Measurements from ENCODE around the gene ARHGEF7.

Gene ARHGEF7

GRCh38 chr13:111202156-111202621, 87.1 kb downstream of the ARHGEF7 start:
- H3K36me3 Mint-ChIP-seq (ENCODE audit: low read depth) = peaks cover 41% of the 10 kb centered on the region
- no peaks in the 10 kb centered on the region for H3K27me3 Mint-ChIP-seq
- DNase-seq (no peak), ATAC-seq (no peak)
- peaks cover 66% of the 10 kb centered on the region for H3K4me1 Mint-ChIP-seq
- H3K27ac Mint-ChIP-seq = peak overlapping the region; percentile 60
- peak overlapping the region; percentile 17 for H3K4me3 Mint-ChIP-seq
- H3K9me3 Mint-ChIP-seq = no peaks in the 10 kb centered on the region

GRCh38 chr13:111202745-111203144, 87.6 kb downstream of the ARHGEF7 start:
- Mint-ChIP-seq H3K36me3 (ENCODE audit: low read depth) (peaks cover 36% of the 10 kb centered on the region), H3K27ac (peak overlapping the region; percentile 60), H3K4me1 (peaks cover 67% of the 10 kb centered on the region), H3K9me3 (no peaks in the 10 kb centered on the region), H3K27me3 (no peaks in the 10 kb centered on the region), H3K4me3 (peak overlapping the region; percentile 17)
- DNase-seq = no peak
- ATAC-seq = peak; percentile 64

DNA sequence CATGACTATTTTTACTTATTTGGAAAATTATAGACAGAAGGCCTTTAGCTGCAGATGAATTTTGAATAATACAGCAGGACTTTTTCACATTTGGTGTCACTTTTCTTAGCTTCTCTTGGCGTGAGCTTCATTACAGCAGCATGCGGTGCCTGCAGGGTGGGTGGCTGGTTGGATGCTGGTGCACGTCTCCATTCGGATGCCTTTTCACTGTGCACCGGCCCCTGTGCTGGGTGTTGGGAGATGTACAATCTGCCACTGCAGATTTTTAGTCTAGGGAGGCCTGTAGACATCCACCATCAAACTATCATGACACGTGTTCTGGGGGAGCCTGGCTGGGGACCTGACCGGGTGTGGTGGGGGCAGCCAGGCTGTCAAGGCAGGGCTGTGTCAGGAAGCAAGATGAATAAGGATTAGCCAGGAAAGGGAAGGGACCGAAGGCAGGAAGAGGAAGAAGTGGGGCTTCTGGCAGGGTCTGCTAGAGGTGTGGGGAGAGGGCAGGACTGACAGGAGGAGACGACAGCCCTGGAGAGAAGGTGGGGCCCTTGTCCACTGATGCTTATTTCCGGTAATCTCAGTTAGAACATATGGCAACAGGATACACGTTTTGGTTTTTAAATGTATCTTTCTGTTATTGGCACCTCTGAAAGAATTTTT, 88.8 kb downstream of the ARHGEF7 start:
- ATAC-seq = no peak
- peaks cover 27% of the 10 kb centered on the region for H3K36me3 Mint-ChIP-seq (ENCODE audit: low read depth)
- H3K27me3 Mint-ChIP-seq = no peaks in the 10 kb centered on the region
- H3K4me3 Mint-ChIP-seq = no peak overlapping the region
- no peaks in the 10 kb centered on the region for H3K9me3 Mint-ChIP-seq
- DNase-seq = no peak
- H3K27ac Mint-ChIP-seq = peak overlapping the region; percentile 71
- H3K4me1 Mint-ChIP-seq = peaks cover 70% of the 10 kb centered on the region

DNA sequence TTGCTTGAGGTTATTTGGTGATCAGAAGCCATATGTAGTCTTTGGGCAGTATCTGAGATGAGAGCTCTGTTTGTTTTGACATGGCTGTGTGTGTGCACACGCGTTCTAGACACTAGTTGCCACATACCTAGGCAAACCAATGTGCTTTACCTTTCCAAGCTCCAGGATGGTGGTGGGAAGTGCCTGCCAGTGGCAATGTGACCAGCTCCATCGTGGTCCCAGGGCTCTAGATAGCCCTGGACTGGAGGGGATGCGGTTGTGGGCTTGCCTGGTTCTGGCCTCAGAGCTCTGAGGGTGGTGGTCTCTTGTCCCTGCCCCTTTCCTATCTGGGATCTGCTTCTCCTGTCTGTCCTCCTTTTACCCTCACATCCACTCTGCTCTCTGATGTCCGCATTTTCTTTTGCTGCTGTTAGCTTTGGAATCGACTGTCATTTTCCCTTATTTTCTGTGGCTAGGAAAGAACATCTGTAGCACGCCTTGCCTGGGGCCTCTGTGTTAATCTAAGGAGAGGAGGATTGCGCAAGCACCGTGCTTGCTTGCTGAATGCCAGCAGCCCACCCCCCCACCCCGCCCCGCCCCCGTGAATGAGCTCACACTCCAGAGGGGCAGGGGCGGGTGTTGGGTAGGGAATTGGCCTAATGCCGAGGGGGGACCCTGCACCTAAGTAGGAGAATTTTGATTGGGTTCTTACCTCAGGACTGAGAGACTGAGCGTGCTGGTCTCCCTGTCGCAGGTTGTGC, 89.5 kb downstream of the ARHGEF7 start:
- ATAC-seq (no peak), DNase-seq (no peak)
- H3K27me3 Mint-ChIP-seq = no peaks in the 10 kb centered on the region
- H3K4me1 Mint-ChIP-seq = peaks cover 64% of the 10 kb centered on the region
- H3K36me3 Mint-ChIP-seq (ENCODE audit: low read depth) = peaks cover 24% of the 10 kb centered on the region
- peak overlapping the region; percentile 21 for H3K27ac Mint-ChIP-seq
- no peaks in the 10 kb centered on the region for H3K9me3 Mint-ChIP-seq
- H3K4me3 Mint-ChIP-seq = no peak overlapping the region

- no peak overlapping the region for H3K4me3 Mint-ChIP-seq
- peaks cover 17% of the 10 kb centered on the region for H3K36me3 Mint-ChIP-seq (ENCODE audit: low read depth)
- H3K27me3 Mint-ChIP-seq = no peaks in the 10 kb centered on the region
- no peaks in the 10 kb centered on the region for H3K9me3 Mint-ChIP-seq
- peaks cover 56% of the 10 kb centered on the region for H3K4me1 Mint-ChIP-seq
- DNase-seq (no peak), ATAC-seq (no peak)
- no peak overlapping the region for H3K27ac Mint-ChIP-seq
These were observed 91.0 kb downstream of the ARHGEF7 start for GRCh38 chr13:111206148-111206547.

- H3K27me3 Mint-ChIP-seq = no peaks in the 10 kb centered on the region
- DNase-seq (no peak), ATAC-seq (no peak)
- peaks cover 34% of the 10 kb centered on the region for H3K4me1 Mint-ChIP-seq
- H3K4me3 Mint-ChIP-seq = no peak overlapping the region
- H3K9me3 Mint-ChIP-seq = no peaks in the 10 kb centered on the region
- H3K36me3 Mint-ChIP-seq (ENCODE audit: low read depth) = peaks cover 20% of the 10 kb centered on the region
- peak overlapping the region; percentile 43 for H3K27ac Mint-ChIP-seq
These were observed 94.5 kb downstream of the ARHGEF7 start for GRCh38 chr13:111209613-111210012.

DNA sequence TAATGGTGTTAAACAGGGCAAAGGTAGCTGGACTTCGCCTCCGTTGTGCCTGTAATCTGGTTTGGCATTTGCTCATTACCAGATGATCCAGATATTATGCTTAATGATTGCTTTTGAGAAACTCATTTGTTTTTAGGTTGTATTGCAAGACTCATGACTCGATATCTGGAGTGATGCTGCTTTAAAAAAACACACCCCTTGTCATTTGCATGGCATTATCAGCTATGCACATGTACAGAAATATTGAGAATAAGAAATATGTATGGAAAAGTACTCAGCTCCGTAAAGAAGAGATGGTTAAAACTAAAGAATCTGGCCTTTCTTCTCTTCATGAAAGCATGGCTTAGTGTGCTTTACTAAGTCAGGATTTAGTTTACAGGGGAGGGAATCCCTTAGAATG, 95.0 kb downstream of the ARHGEF7 start:
- no peak for DNase-seq
- Mint-ChIP-seq H3K36me3 (ENCODE audit: low read depth) (peaks cover 20% of the 10 kb centered on the region), H3K27me3 (no peaks in the 10 kb centered on the region), H3K4me1 (peaks cover 35% of the 10 kb centered on the region), H3K4me3 (no peak overlapping the region), H3K9me3 (no peaks in the 10 kb centered on the region), H3K27ac (no peak overlapping the region)
- no peak for ATAC-seq

DNA sequence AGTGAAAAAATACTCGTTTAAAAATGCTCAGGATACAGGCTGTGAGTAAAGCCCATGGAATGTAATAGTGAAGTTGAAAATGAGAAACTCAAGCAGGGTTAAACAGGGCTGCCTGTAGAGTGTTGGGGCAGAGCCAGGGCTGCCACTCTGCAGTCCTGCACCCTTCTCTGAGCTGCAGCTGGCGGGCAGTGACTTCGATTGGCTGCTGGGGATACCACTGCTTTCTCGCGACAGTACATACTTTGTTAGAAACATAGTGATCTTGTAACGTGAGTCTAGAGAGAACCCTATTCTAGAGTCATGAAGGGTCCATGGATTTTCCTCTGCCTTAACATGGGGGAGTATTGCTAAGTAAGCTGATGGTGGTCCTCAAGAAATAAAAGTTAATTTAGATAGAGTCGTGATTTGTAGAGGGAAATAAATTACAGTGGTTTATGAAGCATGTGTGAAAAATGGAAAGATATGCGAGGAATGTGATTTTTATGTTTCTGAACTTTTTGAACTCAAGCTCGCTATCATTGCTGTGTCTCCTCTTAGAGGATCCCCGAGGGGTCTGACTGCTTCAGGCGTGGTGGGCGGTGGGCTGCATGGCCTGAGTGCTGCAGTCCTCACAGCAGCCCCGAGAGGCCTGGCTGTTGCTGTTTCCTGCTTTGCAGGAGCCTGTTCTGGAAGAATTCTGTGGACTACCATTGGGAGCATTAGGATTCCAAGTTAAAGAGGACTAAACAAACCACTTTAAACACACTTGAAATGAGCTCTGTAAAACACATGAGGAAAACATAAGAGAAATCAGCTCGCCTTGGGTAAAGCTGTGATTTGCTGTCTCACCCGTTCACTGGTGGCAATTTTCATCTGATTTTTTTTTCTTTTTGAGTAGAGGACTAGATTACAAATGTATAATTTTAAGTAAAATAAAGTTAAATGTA, 95.7 kb downstream of the ARHGEF7 start:
- ATAC-seq (no peak), DNase-seq (no peak)
- Mint-ChIP-seq H3K9me3 (no peaks in the 10 kb centered on the region), H3K4me1 (peaks cover 39% of the 10 kb centered on the region), H3K27ac (no peak overlapping the region), H3K36me3 (ENCODE audit: low read depth) (peaks cover 17% of the 10 kb centered on the region), H3K27me3 (no peaks in the 10 kb centered on the region), H3K4me3 (no peak overlapping the region)

GRCh38 chr13:111211789-111212516, 96.8 kb downstream of the ARHGEF7 start:
- Mint-ChIP-seq H3K4me3 (no peak overlapping the region), H3K36me3 (ENCODE audit: low read depth) (peaks cover 11% of the 10 kb centered on the region), H3K4me1 (peaks cover 45% of the 10 kb centered on the region), H3K27ac (no peak overlapping the region), H3K27me3 (no peaks in the 10 kb centered on the region), H3K9me3 (no peaks in the 10 kb centered on the region)
- DNase-seq = no peak
- no peak for ATAC-seq

GRCh38 chr13:111212517-111212873, 97.4 kb downstream of the ARHGEF7 start:
- H3K9me3 Mint-ChIP-seq = no peaks in the 10 kb centered on the region
- ATAC-seq (no peak), DNase-seq (no peak)
- no peak overlapping the region for H3K27ac Mint-ChIP-seq
- peaks cover 12% of the 10 kb centered on the region for H3K36me3 Mint-ChIP-seq (ENCODE audit: low read depth)
- H3K4me1 Mint-ChIP-seq = peaks cover 45% of the 10 kb centered on the region
- no peak overlapping the region for H3K4me3 Mint-ChIP-seq
- H3K27me3 Mint-ChIP-seq = no peaks in the 10 kb centered on the region

- peaks cover 38% of the 10 kb centered on the region for H3K4me1 Mint-ChIP-seq
- H3K36me3 Mint-ChIP-seq (ENCODE audit: low read depth) = peaks cover 13% of the 10 kb centered on the region
- ATAC-seq = no peak
- DNase-seq = no peak
- H3K27me3 Mint-ChIP-seq = no peaks in the 10 kb centered on the region
- H3K9me3 Mint-ChIP-seq = no peaks in the 10 kb centered on the region
- no peak overlapping the region for H3K27ac Mint-ChIP-seq
- H3K4me3 Mint-ChIP-seq = no peak overlapping the region
These were observed 99.0 kb downstream of the ARHGEF7 start for GRCh38 chr13:111213964-111214726.

DNA sequence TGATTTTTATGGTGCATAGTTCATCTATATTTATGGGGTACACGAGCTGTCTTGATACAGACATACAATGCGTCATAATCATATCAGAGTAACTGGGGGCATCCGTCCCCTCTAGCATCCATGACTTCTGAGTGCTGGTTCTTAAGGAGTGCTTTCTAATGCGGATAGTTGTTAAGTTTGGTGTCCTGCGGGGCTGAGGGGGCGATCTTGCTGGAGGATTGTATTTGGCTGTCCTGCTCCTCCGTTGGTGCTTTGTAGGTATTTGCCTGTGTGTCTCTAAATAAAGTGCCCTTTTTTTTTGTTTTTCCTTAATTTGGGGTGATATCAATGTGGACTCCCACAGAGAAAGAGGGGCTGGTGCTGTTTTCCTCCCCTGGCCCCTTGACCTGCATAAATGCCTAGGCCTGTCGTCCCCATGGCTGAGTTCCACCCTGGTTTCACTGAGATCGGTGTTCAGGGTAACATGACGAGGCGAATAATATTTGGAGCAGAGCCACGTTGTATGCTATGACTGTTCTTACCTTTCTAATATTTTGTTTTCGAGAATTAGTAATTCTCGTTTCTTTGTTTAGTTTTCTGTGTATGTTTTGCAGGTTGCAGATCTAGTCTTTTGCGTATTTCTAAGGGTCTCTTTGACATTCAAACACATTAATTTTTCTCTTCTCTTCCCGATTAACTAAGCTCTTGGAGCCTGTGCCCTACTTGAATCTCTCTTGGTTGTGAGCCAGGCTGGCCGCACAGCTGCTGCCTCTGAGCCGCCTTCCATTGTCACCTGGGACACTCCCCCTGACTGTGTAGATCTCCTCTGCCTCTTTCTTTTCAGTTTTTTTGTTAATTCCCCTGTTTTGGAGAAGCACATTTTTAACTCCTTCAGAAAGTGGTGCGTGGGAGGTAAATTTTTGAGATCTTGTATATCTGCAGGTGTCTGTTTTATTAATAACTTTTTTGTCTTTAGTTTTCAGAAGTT, 100.3 kb downstream of the ARHGEF7 start:
- H3K4me1 Mint-ChIP-seq = peaks cover 37% of the 10 kb centered on the region
- DNase-seq = no peak
- no peaks in the 10 kb centered on the region for H3K27me3 Mint-ChIP-seq
- no peak for ATAC-seq
- peak overlapping the region; percentile 28 for H3K27ac Mint-ChIP-seq
- no peaks in the 10 kb centered on the region for H3K9me3 Mint-ChIP-seq
- no peak overlapping the region for H3K4me3 Mint-ChIP-seq
- peaks cover 13% of the 10 kb centered on the region for H3K36me3 Mint-ChIP-seq (ENCODE audit: low read depth)
